ENCODE data around the gene PLBD1. TPM values are rescaled to one million over a fixed set of nuclear protein-coding genes. Genes with fewer than 3 reads are reported as not detected.

PLBD1 gene
- total and polyA plus RNA-seq, 10 donors = 3.1 to 83.2 (median 29.5) TPM

GRCh38 chr12:14473707-14474287, 93.9 kb downstream of the PLBD1 start:
- H3K27ac ChIP-seq = no peak overlapping the region
- peaks cover 9 to 71% (median 65%) of the 10 kb centered on the region in 8 donors for H3K9me3 ChIP-seq
- WGBS, 5 donors = 89 to 96% (median 94%) methylated on average over 4 of the region's 4 CpGs
- H3K36me3 ChIP-seq = peaks cover 6 to 100% (median 93%) of the 10 kb centered on the region in 6 donors
- no peak overlapping the region for H3K4me3 ChIP-seq
- no peak for DNase-seq
- H3K27me3 ChIP-seq (replicated peaks in 1 of 7) = no peaks in the 10 kb centered on the region
- no peak for TF ChIP-seq POLR2AphosphoS5 (IDR thresholded peaks at IDR 0.05)
- TF ChIP-seq CTCF (IDR thresholded peaks at IDR 0.05 in 8 of 11, conservative IDR thresholded peaks at IDR 0.05 in 3 of 11) = no peak
- TF ChIP-seq POLR2A (IDR thresholded peaks at IDR 0.05) = no peak
- intact Hi-C loops (cut with DNase I; ENCODE audit: low total_unique reads) = no loop called here
- H3K4me1 ChIP-seq = no peaks in the 10 kb centered on the region

GRCh38 chr12:14471497-14471896, 96.2 kb downstream of the PLBD1 start:
- H3K9me3 ChIP-seq = peaks cover 9 to 71% (median 65%) of the 10 kb centered on the region in 8 donors
- H3K36me3 ChIP-seq = peaks cover 4 to 100% (median 94%) of the 10 kb centered on the region in 6 donors
- intact Hi-C loops (cut with DNase I; ENCODE audit: low total_unique reads) = no loop called here
- no peak for DNase-seq
- no peak overlapping the region for H3K27ac ChIP-seq
- WGBS, 5 donors = 97 to 100% (median 100%) methylated on average over 1 of the region's 1 CpG
- no peak overlapping the region for H3K4me3 ChIP-seq
- no peaks in the 10 kb centered on the region for H3K4me1 ChIP-seq
- no peaks in the 10 kb centered on the region for H3K27me3 ChIP-seq (replicated peaks in 1 of 7)
- TF ChIP-seq POLR2AphosphoS5 (IDR thresholded peaks at IDR 0.05) = no peak
- TF ChIP-seq POLR2A (IDR thresholded peaks at IDR 0.05) = no peak
- TF ChIP-seq CTCF (IDR thresholded peaks at IDR 0.05 in 8 of 11, conservative IDR thresholded peaks at IDR 0.05 in 3 of 11) = no peak

- Histone ChIP-seq H3K27me3 (replicated peaks in 1 of 7) (no peaks in the 10 kb centered on the region), H3K4me3 (no peak overlapping the region), H3K36me3 (peaks cover 5 to 100% (median 56%) of the 10 kb centered on the region in 6 donors), H3K4me1 (peaks cover 0 to 30% (median 0%) of the 10 kb centered on the region in 6 donors), H3K27ac (no peak overlapping the region), H3K9me3 (no peaks in the 10 kb centered on the region)
- intact Hi-C loops (cut with DNase I; ENCODE audit: low total_unique reads) = no loop called here
- WGBS, 5 donors = 86 to 92% (median 89%) methylated on average over 5 of the region's 5 CpGs
- no peak for DNase-seq
- no peak for TF ChIP-seq CTCF (IDR thresholded peaks at IDR 0.05 in 8 of 11, conservative IDR thresholded peaks at IDR 0.05 in 3 of 11)
- no peak for TF ChIP-seq POLR2AphosphoS5 (IDR thresholded peaks at IDR 0.05)
- TF ChIP-seq POLR2A (IDR thresholded peaks at IDR 0.05) = no peak
Observed at GRCh38 chr12:14460212-14460841, 107.4 kb downstream of the PLBD1 start.

GRCh38 chr12:14454098-14454907, 113.4 kb downstream of the PLBD1 start:
- TF ChIP-seq POLR2AphosphoS5 (IDR thresholded peaks at IDR 0.05) (no peak), POLR2A (IDR thresholded peaks at IDR 0.05) (no peak), CTCF (IDR thresholded peaks at IDR 0.05 in 8 of 11, conservative IDR thresholded peaks at IDR 0.05 in 3 of 11) (peak in 8 of 11 experiments; percentile 28 to 63 (median 42))
- 74 to 86% (median 83%) methylated on average over 2 of the region's 2 CpGs for WGBS, 5 donors
- Histone ChIP-seq H3K27ac (peak overlapping the region in 4 of 8 donors; percentile 16 to 33 (median 18)), H3K9me3 (no peaks in the 10 kb centered on the region), H3K27me3 (replicated peaks in 1 of 7) (no peaks in the 10 kb centered on the region), H3K4me1 (peaks cover 5 to 53% (median 23%) of the 10 kb centered on the region in 6 donors), H3K36me3 (peaks cover 0 to 100% (median 54%) of the 10 kb centered on the region in 6 donors), H3K4me3 (no peak overlapping the region)
- intact Hi-C loops (cut with DNase I; ENCODE audit: low total_unique reads) = no loop called here
- no peak for DNase-seq

Data from spleen (tissue), 11 donors.